Body of pancreas (tissue), 4 donors: ENCODE results near the gene FUS. TPM values are rescaled to one million over a fixed set of nuclear protein-coding genes. Genes with fewer than 3 reads are reported as not detected.
"Not testable (repeated sequence)": the region's sequence is repeated elsewhere in the genome, so short reads cannot be mapped to it uniquely, and the experiment has no call there.

Experiments
- ATAC-seq: fragments of 150-250 bp; one replicate; pipeline ENCODE4 v1.9.1; 2016
- DNase-seq, 4 donors: peaks; one replicate each; pipeline ENCODE4 v3.0.0-alpha.2; 2019
- H3K27ac ChIP-seq, 4 donors: fragments of 200-600 bp; sonication (generic); 1 replicate in 3 of 4; 2 replicates in 1 of 4; pipeline versions ENCODE4 v1.5.1 to v1.6.1; 2016 to 2019; ENCODE audit warnings: mild to moderate bottlenecking in 1 of 4, mixed read lengths in 1 of 4, moderate library complexity in 1 of 4
- H3K27me3 ChIP-seq, 2 donors: fragments of 200-600 bp; sonication (generic); one replicate each; pipeline ENCODE4 v1.6.0; 2016; ENCODE audit warnings: mild to moderate bottlenecking in 1 of 2
- H3K36me3 ChIP-seq, 2 donors: fragments of 200-600 bp; sonication (generic); replicated peaks in 1 of 2; 2 replicates each; pipeline ENCODE4 v1.5.1; 2016; ENCODE audit warnings: low read depth in 2 of 2; ENCODE audit not compliant: insufficient read depth in 1 of 2
- H3K4me1 ChIP-seq: fragments of 200-600 bp; sonication (generic); one replicate; pipeline ENCODE4 v1.6.0; 2016
- H3K4me3 ChIP-seq, 2 donors: fragments of 200-600 bp; sonication (generic); 1 replicate in 1 of 2; 2 replicates in 1 of 2; pipeline ENCODE4 v1.5.1; 2016 to 2019
- H3K9me3 ChIP-seq, 3 donors: fragments of 200-600 bp; sonication (generic); 1 replicate in 2 of 3; 2 replicates in 1 of 3; pipeline ENCODE4 v1.5.1; 2016
- POLR2A ChIP-seq, 3 donors: fragments of 450-650 bp; IDR thresholded peaks; one replicate each; pipeline ENCODE4 v1.6.1; 2016; ENCODE audit warnings: antibody characterized with exemption in 3 of 3, mild to moderate bottlenecking in 2 of 3
- WGBS, 2 donors: methylation state at CpG; one replicate each; pipeline ENCODE4 v1.1.5; 2017; 5-methylcytosine and 5-hydroxymethylcytosine counted together
- intact Hi-C: fragments of 100-400 bp; cut with DNase I; formaldehyde crosslinking; loops from one replicate; pipeline ENCODE4 v1.15.1; 2023
- total RNA-seq, 2 donors: library from RNA; depleted of rRNA; stranded (reverse); fragments of >200 nt; gene quantifications; one replicate each; pipeline ENCODE4 v1.1.0, GENCODE V29; 2016
- TF ChIP-seq, protein P1 (sequence below), 7 experiments: fragments of 450-650 bp in 4 of 7; fragments of 200-600 bp in 3 of 7; sonication (generic) in 3 of 7; IDR thresholded peaks; one replicate each; pipeline ENCODE4 v1.5.1; 2016 to 2019; ENCODE audit warnings: antibody characterized with exemption in 7 of 7

The FUS gene
- total RNA-seq, 2 donors from 2014 or later: 43.6 to 68.9 TPM

- WGBS, 2 donors: 82 to 92% methylated on average over 8 of the region's 8 CpGs
- Histone ChIP-seq H3K27me3 (no peaks in the 10 kb centered on the region), H3K27ac (no peak overlapping the region), H3K9me3 (no peaks in the 10 kb centered on the region), H3K4me3 (no peak overlapping the region), H3K4me1 (no peaks in the 10 kb centered on the region), H3K36me3 (no peaks in the 10 kb centered on the region)
- intact Hi-C loops: no loop called here
- ATAC-seq: no peak
- no peak for TF ChIP-seq POLR2A (IDR thresholded peaks at IDR 0.05)
- TF ChIP-seq, protein P1, sequence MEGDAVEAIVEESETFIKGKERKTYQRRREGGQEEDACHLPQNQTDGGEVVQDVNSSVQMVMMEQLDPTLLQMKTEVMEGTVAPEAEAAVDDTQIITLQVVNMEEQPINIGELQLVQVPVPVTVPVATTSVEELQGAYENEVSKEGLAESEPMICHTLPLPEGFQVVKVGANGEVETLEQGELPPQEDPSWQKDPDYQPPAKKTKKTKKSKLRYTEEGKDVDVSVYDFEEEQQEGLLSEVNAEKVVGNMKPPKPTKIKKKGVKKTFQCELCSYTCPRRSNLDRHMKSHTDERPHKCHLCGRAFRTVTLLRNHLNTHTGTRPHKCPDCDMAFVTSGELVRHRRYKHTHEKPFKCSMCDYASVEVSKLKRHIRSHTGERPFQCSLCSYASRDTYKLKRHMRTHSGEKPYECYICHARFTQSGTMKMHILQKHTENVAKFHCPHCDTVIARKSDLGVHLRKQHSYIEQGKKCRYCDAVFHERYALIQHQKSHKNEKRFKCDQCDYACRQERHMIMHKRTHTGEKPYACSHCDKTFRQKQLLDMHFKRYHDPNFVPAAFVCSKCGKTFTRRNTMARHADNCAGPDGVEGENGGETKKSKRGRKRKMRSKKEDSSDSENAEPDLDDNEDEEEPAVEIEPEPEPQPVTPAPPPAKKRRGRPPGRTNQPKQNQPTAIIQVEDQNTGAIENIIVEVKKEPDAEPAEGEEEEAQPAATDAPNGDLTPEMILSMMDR (IDR thresholded peaks at IDR 0.05): no peak
- DNase-seq: no peak
Observed at GRCh38 chr16:31167315-31167714, 12.6 kb upstream of the FUS start.

- Histone ChIP-seq H3K4me3 (no peak overlapping the region), H3K27ac (no peak overlapping the region), H3K4me1 (no peaks in the 10 kb centered on the region), H3K27me3 (no peaks in the 10 kb centered on the region), H3K36me3 (no peaks in the 10 kb centered on the region), H3K9me3 (no peaks in the 10 kb centered on the region)
- TF ChIP-seq, protein P1 (IDR thresholded peaks at IDR 0.05): no peak
- DNase-seq (no peak), ATAC-seq (no peak)
- intact Hi-C loops: no loop called here
- WGBS, 2 donors: 28 to 39% methylated on average over 2 of the region's 2 CpGs
Observed at GRCh38 chr16:31168848-31169247, 11.1 kb upstream of the FUS start.

DNA sequence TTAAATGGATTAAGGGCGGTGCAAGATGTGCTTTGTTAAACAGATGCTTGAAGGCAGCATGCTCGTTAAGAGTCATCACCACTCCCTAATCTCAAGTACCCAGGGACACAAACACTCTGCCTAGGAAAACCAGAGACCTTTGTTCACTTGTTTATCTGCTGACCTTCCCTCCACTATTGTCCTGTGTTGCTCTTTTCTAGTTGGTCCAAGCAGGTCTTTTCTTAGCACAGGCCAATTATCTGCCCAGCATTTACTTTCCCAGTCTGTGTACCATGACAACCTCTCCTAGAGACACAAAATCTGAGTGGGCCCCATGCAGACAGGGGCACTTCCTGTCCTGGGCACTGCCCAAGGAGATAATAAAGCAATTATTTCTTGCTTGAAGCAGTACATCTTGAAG, 9.9 kb upstream of the FUS start:
- H3K36me3 ChIP-seq, intact Hi-C loops, H3K4me3 ChIP-seq, H3K9me3 ChIP-seq, H3K4me1 ChIP-seq, ATAC-seq, H3K27ac ChIP-seq, H3K27me3 ChIP-seq, DNase-seq: not testable (repeated sequence)
- WGBS, 2 donors: 0% methylated on average over 1 of the region's 2 CpGs; no CpG with 5 or more reads in 1 of the 2 donors

- intact Hi-C loops: no loop called here
- Histone ChIP-seq H3K4me1 (peaks cover 14% of the 10 kb centered on the region), H3K27me3 (no peaks in the 10 kb centered on the region), H3K9me3 (no peaks in the 10 kb centered on the region), H3K4me3 (no peak overlapping the region), H3K27ac (no peak overlapping the region), H3K36me3 (no peaks in the 10 kb centered on the region)
- TF ChIP-seq, protein P1 (IDR thresholded peaks at IDR 0.05): no peak
- no peak for TF ChIP-seq POLR2A (IDR thresholded peaks at IDR 0.05)
- DNase-seq: no peak
- no peak for ATAC-seq
- 57 to 80% methylated on average over 3 of the region's 3 CpGs for WGBS, 2 donors
Observed at GRCh38 chr16:31177136-31177535, 2.8 kb upstream of the FUS start.

- peaks cover 31% of the 10 kb centered on the region for H3K4me1 ChIP-seq
- peaks cover 0 to 5% of the 10 kb centered on the region in 2 donors for H3K36me3 ChIP-seq
- TF ChIP-seq, protein P1 (IDR thresholded peaks at IDR 0.05): no peak
- TF ChIP-seq POLR2A (IDR thresholded peaks at IDR 0.05): no peak
- DNase-seq: no peak
- no peaks in the 10 kb centered on the region for H3K27me3 ChIP-seq
- peak overlapping the region; percentile 8 to 36 for H3K4me3 ChIP-seq
- intact Hi-C loops: no loop called here
- ATAC-seq: peak; percentile 1
- peak overlapping the region; percentile 94 to 97 (median 96) for H3K27ac ChIP-seq
- no peaks in the 10 kb centered on the region for H3K9me3 ChIP-seq
- WGBS, 2 donors: 2 to 9% methylated on average over 6 to 27 of the region's 27 CpGs
Observed at GRCh38 chr16:31179219-31179746, 656 bp upstream of the FUS start.
